Uterus (tissue), 2 donors: Measurements from ENCODE around the gene RALGAPB.

Experiments
- POLR2A ChIP-seq, 2 donors: fragments of 450-650 bp; IDR thresholded peaks; one replicate each; pipeline ENCODE4 v1.6.1; 2016; ENCODE audit warnings: antibody characterized with exemption in 2 of 2, mild to moderate bottlenecking in 1 of 2, moderate library complexity in 1 of 2
- TF ChIP-seq, protein P1 (sequence below), 4 experiments: fragments of 200-600 bp in 2 of 4; fragments of 450-650 bp in 2 of 4; sonication (generic) in 2 of 4; IDR thresholded peaks; one replicate each; pipeline ENCODE4 v1.5.1; 2016 to 2019; ENCODE audit warnings: antibody characterized with exemption in 4 of 4, mild to moderate bottlenecking in 2 of 4, moderate library complexity in 1 of 4

DNA sequence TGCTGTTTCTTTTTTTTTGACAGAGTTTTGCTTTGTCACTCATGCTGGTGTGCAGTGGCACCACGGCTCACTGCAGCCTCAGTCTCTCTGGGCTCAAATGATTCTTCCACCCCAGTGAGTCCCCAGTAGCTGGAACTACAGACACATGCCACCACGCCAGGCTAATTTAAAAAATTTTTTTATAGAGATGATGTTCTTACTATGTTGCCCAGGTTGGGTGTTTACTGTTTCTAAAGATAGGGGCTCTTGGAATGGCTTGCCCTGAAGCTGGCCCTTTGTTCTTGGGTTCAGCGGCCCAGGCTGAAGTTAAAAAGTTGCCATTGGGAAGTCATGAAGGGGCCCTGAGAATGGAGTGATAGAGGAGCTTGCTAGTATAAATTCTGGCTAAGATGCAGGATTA, 16.5 kb downstream of the RALGAPB start:
- TF ChIP-seq, protein P1, sequence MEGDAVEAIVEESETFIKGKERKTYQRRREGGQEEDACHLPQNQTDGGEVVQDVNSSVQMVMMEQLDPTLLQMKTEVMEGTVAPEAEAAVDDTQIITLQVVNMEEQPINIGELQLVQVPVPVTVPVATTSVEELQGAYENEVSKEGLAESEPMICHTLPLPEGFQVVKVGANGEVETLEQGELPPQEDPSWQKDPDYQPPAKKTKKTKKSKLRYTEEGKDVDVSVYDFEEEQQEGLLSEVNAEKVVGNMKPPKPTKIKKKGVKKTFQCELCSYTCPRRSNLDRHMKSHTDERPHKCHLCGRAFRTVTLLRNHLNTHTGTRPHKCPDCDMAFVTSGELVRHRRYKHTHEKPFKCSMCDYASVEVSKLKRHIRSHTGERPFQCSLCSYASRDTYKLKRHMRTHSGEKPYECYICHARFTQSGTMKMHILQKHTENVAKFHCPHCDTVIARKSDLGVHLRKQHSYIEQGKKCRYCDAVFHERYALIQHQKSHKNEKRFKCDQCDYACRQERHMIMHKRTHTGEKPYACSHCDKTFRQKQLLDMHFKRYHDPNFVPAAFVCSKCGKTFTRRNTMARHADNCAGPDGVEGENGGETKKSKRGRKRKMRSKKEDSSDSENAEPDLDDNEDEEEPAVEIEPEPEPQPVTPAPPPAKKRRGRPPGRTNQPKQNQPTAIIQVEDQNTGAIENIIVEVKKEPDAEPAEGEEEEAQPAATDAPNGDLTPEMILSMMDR (IDR thresholded peaks at IDR 0.05): no peak
- no peak for TF ChIP-seq POLR2A (IDR thresholded peaks at IDR 0.05)
